Activated T-cell treated with anti-CD3 and anti-CD28 coated beads, Interleukin-2, amount 50 U/mL, for 48 hours (primary cell): ENCODE results near the gene STAMBPL1.

Experiments
- DNase-seq, 2 experiments: peaks; one replicate each; pipeline ENCODE4 v3.0.0-alpha.2; 2020

The STAMBPL1 gene

DNA sequence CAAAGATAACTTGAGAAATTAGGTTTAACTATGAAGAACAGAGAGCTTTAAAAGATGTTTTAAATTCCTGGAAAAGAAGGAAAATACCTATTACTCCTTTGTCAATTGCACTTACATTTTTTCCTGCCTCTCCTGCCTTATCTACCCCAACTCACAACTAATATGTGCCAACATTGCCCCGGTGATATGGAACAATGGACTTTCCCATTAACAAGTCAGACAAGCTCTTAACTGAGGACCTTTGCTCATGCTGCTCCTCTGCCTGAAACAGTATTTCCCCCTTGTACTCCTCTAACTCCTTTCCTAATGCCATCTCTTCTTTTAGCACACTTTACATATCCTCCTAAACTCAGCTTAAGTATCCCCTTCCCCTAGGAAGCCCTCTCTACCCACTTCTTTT lies 77.3 kb downstream of the STAMBPL1 start:
- no peak for DNase-seq

DNA sequence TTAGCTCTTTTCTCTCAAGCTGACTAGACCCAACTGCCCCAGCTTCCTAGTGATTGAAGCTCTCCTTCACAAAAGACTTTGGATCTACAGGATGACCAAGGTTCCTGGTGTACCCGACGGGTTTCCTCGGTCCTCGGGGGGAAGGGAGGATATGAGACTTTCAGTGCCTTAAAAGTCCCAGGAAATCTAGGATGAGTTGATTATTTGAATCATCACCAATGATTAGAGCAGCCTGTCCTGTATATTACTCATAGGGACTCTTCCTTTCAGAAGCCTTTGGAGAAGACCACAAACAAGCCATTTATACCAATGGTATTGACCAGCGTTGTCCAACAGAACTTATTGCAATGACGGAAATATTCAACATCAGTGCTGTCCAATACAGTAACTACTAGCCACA lies 78.7 kb downstream of the STAMBPL1 start:
- DNase-seq = no peak

DNA sequence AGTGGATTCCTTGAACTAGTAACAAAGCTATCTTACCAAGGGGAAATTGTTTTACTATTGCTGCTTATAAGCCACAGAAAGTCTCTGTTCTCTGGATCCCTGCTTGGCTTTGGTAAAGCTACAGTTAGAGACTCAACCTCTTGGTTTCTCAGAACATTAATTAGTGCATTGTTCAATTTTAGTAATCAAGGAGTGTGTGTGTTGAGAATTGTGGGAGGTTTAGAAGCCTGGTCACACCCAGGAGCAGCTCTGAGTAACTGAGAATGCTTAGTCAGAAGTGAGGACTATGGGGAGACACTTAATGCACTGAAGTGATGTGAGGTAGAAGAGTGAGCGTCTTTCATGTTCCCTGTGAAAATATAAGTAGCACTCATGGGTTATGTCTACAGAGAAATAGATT lies 80.8 kb downstream of the STAMBPL1 start:
- DNase-seq = no peak

DNA sequence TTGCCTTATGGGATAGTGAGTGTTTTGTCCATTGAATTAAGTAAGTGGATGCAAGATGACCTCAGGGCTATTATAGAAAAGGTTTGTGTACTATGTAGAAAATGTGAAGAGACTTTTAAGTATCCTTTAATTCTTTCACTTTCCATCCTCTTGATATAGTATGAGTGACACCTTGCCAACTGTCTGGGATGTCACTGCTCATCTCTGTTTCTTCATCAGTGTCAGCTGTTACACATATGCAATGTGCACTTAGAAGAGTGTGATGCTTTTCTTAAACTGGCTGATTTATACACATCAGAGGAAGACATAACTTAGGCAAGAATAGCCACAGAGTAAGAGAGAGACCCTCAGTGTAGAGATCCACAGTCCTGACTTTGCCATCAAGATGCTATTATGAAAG lies 81.2 kb downstream of the STAMBPL1 start:
- no peak for DNase-seq

DNA sequence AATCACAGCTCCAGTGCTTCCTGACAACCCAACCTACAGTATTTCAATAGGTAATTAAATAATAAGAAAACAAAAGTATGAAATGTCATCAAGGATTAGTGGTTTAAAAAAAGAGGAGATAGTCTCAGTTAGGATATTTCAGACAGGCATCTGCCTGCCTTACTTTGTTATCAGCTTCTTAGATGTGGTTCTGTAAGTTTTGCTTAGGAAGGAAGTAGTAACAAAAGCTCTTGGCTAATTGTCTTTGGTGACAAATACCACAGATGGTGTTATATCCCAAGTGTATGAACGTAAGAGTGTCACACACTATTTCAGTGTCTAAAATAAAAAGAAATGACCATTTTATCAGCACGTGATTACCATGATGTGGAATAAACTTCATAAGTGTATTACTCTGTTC lies 82.3 kb downstream of the STAMBPL1 start:
- no peak for DNase-seq

DNA sequence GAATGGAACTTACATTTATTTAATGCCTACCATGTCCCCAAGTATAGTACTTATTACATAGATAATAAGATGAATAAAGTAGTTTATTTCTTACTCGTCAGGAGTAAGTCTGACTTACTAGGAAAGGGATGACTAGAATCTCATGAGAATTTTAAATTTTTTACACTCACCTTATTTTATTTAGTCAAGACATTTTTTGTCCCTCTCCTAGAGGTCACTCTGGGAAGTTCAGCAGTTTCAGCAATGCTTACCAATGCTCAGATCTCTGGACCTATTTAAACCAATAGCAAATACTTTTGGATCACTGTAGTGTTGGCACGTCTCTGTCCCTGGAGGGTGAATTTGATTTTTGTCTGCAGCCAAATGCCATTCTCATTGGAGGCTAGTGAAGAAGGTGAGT lies 83.3 kb downstream of the STAMBPL1 start:
- DNase-seq = no peak

DNA sequence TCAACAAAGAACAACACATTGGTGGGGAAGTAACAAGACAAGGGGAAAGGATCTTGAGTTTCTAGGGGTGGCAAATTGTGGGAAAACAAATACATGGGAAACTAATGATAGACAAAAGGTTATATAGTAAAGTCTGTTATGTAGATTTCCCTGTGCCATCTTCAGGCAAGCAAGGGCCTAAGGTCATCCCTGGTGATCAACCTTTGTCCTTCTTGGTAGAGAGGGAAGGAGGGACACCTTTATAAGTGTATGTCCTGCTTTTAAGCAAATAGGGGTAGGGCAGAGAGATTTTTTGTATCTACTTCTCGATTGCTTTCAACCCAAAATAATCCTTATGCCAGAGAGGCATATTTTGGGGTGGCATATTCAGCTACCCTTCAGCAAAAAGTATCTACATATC lies 84.3 kb downstream of the STAMBPL1 start:
- no peak for DNase-seq

DNA sequence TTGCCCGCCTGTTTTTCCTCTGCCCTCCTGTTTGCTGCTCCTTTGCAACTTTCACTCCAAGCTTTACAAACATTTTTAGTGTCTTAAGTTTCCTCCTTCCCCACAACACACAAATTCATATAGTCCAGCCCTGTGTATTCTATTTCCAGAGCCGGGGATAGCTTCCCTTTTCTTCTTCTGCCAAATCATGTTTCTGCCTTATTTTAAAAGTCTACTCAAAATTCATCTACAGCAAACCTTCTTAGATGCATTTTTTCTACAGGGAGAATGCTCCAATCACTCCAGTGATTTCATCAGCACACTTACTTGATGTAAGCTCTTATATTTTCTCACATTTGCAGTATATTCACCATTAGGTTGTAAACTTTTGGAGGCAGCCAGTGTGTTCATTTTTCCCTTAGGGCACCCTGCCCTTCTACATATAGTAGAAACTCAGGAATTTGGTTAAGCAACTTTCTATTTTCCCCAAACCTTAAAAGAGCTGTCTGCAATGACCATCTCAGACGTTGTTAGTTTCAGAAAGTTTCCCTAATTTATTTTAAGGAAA lies 84.9 kb downstream of the STAMBPL1 start:
- no peak for DNase-seq

DNA sequence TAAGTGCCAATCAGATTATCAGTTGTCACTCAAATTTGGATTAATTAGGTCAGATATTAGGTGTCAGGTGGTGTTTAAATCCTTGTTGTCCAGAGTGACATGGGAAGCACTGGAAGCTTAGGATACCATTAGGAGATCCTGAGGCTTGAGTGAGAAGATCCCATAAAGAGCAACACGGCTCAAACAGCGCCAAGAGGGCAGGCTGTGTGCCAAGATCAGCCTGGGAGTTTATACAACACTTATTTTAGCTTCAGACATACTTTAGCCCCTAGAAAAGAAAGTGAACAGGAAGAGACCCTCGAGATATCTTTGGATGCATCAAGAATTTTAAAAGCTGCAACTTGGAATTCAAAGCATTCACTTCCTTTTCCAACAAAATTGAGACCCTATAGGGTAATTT lies 86.8 kb downstream of the STAMBPL1 start:
- DNase-seq = no peak

DNA sequence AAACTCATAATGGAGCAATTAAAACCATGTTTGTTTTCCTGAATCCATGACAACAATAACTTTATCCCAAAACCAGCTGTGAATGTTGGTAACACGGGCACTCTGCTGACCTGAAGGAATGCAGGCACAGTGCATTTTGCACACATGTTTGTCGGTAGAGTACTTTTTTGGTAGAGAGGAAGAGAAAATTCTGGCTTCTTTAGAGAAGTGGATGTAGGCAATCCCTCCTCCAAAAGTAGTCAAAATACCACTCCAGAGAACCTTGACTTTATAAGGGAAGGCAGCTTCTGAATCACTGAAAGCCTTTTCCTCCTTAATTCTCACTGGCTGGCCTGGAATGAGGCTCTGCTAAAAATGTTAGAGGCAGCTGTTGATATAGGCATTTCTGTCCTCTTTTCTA lies 88.3 kb downstream of the STAMBPL1 start:
- DNase-seq = no peak

DNA sequence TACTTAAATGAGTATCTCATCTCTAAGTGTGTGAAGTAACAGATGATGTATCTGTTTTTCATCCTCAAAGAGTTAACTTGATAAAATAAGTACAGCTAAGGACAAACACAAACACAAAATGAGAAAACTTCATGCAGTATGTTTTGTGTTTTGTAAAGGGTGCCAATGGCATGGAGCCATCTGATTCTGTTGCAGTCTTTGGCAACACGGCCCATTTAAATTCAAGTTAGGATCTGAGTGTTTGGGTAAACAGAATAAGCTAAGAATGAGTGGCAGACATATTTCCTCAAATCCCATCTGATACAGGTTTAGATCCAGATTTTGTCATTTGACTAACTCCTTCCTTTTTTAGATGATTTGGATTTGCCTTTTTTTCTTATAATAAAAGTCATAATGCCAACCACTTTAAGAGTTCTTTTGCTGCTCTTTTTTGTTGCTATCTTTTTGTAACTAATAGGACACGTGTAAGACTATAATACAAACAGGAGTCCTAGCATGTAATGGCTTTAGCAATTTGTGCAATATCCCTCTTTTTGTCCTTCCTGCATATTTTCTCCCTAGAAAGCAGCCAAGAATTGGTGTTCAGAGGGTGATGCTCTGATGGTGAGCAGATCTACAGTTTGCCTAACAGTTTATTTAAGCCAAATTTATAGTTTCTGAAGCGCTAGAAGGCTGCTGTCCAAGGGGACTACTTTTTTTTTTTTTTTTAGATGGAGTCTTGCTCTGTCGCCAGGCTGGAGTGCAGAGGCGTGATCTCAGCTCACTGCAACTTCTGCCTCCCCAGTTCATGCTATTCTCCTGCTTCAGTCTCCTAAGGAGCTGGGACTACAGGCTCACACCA lies 91.4 kb downstream of the STAMBPL1 start:
- DNase-seq = no peak
